Fibroblast of the aortic adventitia (primary cell): ENCODE measurements around the gene DNAAF5. TPM values are rescaled to one million over a fixed set of nuclear protein-coding genes. Genes with fewer than 3 reads are reported as not detected.

Experiments used
- DNase-seq: peaks from one replicate; pipeline ENCODE4 v3.0.0-alpha.2; 2010; ENCODE audit warnings: low read depth
- H3K4me3 ChIP-seq: 2 replicates; pipeline ENCODE4 v1.5.1; 2011; ENCODE audit warnings: low read depth, mild to moderate bottlenecking, control low read depth, low read length, moderate library complexity
- CTCF ChIP-seq: IDR thresholded peaks from 2 replicates; pipeline ENCODE4 v1.5.1; 2011; ENCODE audit warnings: mild to moderate bottlenecking, low read length, control low read depth, inconsistent platforms; ENCODE audit not compliant: insufficient read depth
- total RNA-seq: library from RNA; depleted of rRNA; stranded (reverse); fragments of >200 nt; gene quantifications from 2 replicates; pipeline ENCODE4 v1.2.3, GENCODE V29; 2012; ENCODE audit warnings: low replicate concordance

Gene DNAAF5
- total RNA-seq, 1 donor: 22.0 TPM

DNA sequence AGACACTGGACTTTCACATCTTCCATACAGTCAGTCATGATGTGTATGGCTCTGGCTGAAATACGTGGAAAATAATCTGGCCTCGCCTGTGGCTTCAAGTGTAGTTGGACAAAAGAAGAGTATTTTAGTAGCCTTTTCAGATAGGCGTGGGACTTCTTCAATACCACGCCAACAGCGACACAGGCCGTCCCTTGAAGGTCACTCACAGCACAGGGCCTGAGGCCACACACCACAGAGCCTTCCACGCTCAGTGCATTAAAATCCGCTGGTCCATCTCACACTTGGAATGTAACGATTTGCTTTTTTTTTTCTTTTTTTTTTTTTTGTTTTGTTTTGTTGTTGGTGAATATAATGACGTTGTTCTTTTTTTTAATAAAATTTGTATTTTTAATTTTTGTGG lies 54.0 kb downstream of the DNAAF5 start:
- DNase-seq: no peak
- TF ChIP-seq CTCF: no peak
- no peak overlapping the region for H3K4me3 ChIP-seq

DNA sequence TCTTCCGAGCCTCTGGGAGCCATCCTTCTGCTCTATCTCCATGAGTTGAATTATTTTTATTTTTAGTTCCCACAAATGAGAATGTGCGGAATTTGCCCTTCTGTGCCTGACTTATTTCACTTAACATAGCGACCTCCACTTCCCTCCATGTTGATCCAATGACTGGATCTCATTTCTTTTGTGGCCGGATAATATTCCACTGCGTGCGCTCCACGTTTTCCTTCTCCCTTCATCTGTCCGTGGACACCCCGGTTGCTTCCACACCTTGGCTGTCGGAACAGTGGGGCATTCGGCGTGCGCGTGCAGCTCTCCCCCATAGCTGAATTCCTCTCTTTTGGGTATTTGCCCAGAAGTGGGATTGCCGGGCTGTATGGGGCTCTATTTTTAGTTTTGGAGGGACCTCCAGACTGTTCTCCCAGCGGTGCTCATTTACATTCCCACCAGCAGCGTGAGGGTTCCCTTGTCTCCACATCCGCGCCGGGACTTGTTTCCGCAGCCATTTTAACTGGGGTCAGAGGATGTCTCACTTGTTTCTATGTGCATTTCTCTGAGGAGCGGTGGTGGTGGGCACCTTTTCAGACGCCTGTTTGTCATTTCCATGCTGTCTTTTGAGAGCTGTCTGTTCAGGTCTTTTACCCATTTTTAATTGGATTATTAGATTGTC lies 54.8 kb downstream of the DNAAF5 start:
- H3K4me3 ChIP-seq: no peak overlapping the region
- no peak for DNase-seq
- no peak for TF ChIP-seq CTCF

DNA sequence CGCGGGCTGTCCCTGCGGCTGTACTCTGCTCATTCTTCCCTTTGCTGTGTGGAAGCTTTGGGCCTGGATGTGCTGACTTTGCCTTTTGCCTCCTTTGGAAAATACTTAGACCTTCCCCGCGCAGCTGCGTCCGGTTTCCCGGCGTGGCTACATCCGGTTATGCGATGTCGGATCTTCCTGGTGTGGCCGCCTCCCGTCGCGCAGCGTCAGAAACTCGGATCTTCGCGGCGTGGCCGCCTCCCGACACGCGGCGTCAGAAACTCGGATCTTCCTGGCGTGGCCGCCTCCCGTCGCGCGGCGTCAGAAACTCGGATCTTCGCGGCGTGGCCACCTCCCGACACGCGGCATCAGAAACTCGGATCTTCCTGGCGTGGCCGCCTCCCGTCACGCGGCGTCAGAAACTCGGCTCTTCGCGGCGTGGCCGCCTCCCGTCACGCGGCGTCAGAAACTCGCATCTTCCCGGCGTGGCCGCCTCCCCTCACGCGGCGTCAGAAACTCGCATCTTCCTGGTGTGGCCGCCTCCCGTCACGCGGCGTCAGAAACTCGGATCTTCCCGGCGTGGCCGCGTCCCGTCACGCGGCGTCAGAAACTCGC lies 55.5 kb downstream of the DNAAF5 start:
- H3K4me3 ChIP-seq: no peak overlapping the region
- TF ChIP-seq CTCF: no peak
- DNase-seq: no peak

GRCh38 chr7:782718-783449 lies 56.4 kb downstream of the DNAAF5 start:
- no peak for TF ChIP-seq CTCF
- no peak overlapping the region for H3K4me3 ChIP-seq
- DNase-seq: no peak

- DNase-seq: no peak
- no peak for TF ChIP-seq CTCF
- H3K4me3 ChIP-seq: no peak overlapping the region
These were observed 57.3 kb downstream of the DNAAF5 start for GRCh38 chr7:783556-784490.

DNA sequence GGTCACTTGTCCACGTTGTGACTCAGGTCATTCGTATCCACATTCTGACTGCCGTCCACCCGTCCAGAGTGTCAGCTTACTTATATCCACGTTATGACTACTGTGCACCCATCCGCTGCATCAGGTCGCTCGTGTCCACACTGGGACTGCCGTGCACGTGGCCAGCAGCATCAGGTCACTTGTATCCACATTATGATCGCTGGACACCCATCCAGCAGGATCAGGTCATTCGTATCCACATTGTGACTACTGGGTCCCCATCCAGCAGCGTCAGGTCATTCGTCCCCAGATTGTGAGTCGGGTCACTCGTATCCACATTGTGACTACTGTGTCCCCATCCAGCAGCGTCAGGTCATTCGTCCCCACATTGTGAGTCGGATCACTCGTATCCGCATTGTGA lies 58.5 kb downstream of the DNAAF5 start:
- TF ChIP-seq CTCF: no peak
- H3K4me3 ChIP-seq: no peak overlapping the region
- DNase-seq: no peak
